ENCODE measurements around the gene LINGO3. TPM values are rescaled to one million over a fixed set of nuclear protein-coding genes. Genes with fewer than 3 reads are reported as not detected.

LINGO3 gene
- total RNA-seq, 1 donor from 2014 or later: not detected

DNA sequence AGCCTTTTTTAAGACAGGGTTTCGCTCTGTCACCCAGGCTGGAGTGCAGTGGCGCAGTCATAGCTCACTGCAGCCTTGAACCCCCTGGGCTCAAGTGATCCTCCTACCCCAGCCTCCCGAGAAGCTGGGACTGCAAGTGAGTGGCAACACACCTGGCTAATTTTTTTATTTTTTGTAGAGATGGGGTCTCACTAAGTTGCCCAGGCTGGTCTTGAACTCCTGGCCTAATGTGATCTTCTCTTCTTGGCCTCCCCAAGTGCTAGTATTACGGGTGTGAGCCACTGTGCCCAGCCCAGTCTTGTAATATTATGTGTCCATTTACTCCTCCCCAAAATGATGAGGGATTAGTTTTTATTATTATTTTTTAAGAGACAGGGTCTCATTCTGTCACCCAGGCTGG lies 3.1 kb upstream of the LINGO3 start:
- ATAC-seq: no peak
- DNase-seq (ENCODE audit: low spot score): no peak
- intact Hi-C loops (cut with DNase I): no loop called here

GRCh38 chr19:2309734-2310362 lies 1.9 kb upstream of the LINGO3 start:
- intact Hi-C loops (cut with DNase I): no loop called here
- ATAC-seq (no peak), DNase-seq (ENCODE audit: low spot score) (no peak)

DNA sequence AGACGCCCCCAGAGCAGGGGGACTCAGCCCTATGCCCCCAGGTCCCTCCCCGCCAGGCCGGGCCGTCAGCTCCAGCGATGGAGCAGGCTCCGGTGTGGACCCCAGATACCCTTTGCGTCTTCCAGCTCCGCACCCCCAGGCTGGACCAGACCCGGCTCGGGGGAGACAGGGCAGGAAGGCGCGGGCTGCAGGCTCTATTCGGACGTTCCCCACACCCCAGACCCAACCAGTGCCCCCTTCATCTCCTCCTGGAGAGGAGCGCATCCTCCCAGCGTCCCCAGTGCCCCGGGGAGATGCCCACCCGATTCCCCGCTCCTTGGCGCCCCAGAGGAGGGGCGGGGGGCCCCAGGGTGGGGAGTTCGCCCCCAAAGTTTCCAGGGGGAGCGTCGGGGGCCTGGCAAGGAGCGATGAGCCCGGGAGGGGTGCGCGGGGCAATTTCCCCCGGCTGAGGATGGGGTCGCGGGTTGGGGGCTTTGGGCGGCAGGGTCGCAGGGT lies 389 bp downstream of the LINGO3 start:
- intact Hi-C loops (cut with DNase I): no loop called here
- no peak for ATAC-seq
- DNase-seq (ENCODE audit: low spot score): no peak

DNA sequence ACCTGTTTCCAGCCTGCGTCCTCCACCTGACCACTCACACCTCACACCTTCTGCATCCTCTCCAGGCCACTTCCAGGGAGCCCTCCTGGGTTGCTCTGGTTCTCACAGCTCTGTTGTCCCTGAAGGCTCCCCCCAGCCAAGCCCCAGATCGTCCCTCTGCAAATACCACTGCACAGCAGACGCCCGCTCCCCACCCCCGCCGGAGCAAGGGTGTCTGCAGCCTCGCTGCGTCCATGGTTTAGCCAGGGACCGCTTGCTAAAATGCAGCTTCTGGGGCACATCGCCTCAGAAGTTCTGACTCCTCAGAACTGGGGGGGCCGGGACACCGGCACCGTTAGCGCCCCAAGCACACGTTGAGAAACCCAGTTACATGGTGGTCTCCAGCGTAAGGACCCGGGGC lies 983 bp downstream of the LINGO3 start:
- intact Hi-C loops (cut with DNase I): no loop called here
- ATAC-seq: no peak
- DNase-seq (ENCODE audit: low spot score): no peak

- intact Hi-C loops (cut with DNase I): no loop called here
- DNase-seq (ENCODE audit: low spot score): no peak
- no peak for ATAC-seq
Observed at GRCh38 chr19:2306281-2306806, 1.6 kb downstream of the LINGO3 start.

GRCh38 chr19:2305452-2306280 lies 2.3 kb downstream of the LINGO3 start:
- ATAC-seq (no peak), DNase-seq (ENCODE audit: low spot score) (no peak)
- intact Hi-C loops (cut with DNase I): no loop called here

- intact Hi-C loops (cut with DNase I): no loop called here
- ATAC-seq: no peak
- no peak for DNase-seq (ENCODE audit: low spot score)
Observed at GRCh38 chr19:2303211-2303798, 4.6 kb downstream of the LINGO3 start.

DNA sequence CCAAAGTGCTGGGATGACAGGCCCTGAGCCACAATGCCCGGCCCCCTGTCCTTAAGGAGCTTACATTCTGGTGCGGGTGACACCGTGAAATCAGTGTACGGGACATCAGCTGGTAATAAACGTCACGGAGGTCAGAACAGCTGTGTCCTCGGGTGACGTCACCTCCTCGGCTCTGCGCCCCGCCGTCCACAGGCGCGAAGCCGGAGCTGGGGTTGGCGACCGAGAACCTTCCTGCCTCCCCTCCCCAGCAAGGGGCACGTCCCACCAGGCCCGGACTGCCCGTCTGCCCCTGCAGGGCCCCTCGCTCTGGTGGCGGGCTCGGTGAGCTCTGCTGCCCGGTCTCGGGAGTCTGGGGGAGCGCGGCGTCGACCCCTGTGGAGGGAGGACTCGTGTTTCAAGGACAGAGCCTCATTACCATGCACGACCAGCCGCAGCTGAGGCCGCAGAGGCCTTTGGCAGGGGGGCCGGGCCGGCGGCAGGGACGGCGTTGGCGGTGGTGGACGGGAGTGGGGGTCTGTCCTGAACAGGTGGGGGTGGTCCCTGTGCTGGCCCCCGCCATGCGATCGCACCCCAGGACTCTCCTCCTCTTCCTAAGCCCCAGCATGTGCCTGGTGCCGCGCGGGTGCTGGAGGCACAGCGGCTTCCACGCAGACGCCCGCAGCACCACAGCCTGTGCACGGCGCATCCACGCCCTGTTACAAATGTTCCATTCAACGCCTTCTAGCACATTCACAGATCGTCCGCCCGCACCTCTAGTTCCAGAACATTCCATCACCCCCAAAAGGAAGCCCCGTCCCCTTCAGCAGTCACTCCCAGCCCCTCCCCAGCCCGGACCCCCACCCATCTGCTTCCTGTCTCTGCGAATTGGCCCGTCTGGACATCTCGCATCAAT lies 5.4 kb downstream of the LINGO3 start:
- peak; percentile 75 for ATAC-seq
- DNase-seq (ENCODE audit: low spot score): peak; percentile 71
- intact Hi-C loops (cut with DNase I): no loop called here

DNA sequence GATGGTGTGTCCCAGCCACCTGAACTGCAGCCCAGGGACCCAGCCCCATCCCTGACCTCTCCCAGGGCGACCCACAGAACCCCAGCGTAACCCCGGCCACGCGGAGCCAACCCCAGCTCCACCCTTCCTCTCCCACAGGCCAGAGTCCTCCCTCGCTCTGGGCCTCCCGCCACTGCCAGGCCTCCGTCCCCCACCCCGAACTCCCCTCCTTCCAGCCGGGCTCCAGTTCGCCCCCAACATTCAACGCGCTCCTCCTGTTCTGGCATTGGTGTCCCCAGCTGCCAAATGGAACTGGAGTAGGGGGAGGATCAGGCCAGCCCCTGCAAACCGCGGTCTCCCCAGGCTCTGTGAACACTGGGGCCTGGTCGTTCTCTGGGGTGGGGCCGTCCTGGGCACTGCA lies 7.4 kb downstream of the LINGO3 start:
- ATAC-seq: no peak
- no peak for DNase-seq (ENCODE audit: low spot score)
- intact Hi-C loops (cut with DNase I): no loop called here

DNA sequence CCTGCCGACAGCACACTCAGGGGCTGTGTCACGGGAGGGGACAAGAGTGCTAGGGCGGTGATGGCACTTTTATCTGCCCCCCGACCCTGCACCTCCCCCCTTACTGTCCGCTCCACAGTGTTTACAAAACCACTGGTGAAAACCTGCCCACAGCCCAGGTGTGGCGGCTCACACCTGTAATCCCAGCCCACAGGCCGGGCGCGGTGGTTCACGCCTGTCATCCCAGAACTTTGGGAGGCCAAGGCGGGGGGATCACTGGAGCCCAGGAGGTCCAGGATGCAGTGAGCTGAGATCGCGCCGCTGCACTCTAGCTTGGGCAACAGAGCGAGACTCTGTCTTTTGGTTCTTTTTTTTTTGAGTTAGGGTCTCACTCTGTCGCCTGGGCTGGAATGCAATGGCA lies 11.8 kb downstream of the LINGO3 start:
- DNase-seq (ENCODE audit: low spot score) (no peak), ATAC-seq (no peak)
- intact Hi-C loops (cut with DNase I): no loop called here

GRCh38 chr19:2294687-2295335 lies 13.1 kb downstream of the LINGO3 start:
- peak; percentile 74 for ATAC-seq
- no peak for DNase-seq (ENCODE audit: low spot score)
- intact Hi-C loops (cut with DNase I): no loop called here

GRCh38 chr19:2291185-2291751 lies 16.7 kb downstream of the LINGO3 start:
- intact Hi-C loops (cut with DNase I): no loop called here
- DNase-seq (ENCODE audit: low spot score) (no peak), ATAC-seq (no peak)

DNA sequence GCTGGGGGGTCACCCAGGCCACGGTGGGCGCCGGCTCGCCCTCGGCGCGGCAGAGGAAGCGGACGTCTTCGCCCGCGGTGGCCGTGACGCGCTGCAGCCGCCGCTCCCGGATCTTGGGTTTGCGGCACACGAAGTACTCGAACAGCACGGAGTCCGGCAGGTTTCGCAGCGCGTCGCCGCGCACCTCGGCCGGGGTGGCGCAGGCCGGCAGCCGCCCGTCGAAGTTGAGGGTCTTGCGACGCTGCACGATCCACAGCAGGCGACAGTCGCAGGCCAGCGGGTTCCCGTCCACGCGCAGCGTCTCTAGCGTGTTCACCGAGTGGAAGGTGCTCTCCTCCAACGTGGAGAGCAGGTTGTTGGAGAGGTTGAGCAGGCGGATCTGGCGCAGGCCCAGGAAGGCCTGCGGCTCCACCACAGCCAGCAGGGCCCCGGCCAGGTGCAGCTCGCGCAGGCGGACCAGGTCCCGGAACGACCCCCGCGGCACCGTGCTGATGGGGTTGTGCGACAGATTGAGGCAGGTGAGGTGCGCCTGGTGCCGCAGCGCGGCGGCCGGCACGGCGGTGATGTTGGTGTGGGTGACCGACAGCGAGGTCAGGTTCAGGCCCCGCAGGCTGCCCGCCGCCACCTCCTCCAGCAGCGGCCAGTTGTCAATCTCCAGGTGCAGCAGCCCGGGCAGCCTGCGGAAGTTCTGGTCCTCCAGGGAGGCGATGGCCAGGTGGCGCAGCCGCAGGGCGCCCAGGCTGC lies 17.3 kb downstream of the LINGO3 start:
- ATAC-seq (no peak), DNase-seq (ENCODE audit: low spot score) (no peak)
- intact Hi-C loops (cut with DNase I): no loop called here

GRCh38 chr19:2289714-2290435 lies 18.1 kb downstream of the LINGO3 start:
- DNase-seq (ENCODE audit: low spot score): no peak
- intact Hi-C loops (cut with DNase I): no loop called here
- ATAC-seq: peak; percentile 19

DNA sequence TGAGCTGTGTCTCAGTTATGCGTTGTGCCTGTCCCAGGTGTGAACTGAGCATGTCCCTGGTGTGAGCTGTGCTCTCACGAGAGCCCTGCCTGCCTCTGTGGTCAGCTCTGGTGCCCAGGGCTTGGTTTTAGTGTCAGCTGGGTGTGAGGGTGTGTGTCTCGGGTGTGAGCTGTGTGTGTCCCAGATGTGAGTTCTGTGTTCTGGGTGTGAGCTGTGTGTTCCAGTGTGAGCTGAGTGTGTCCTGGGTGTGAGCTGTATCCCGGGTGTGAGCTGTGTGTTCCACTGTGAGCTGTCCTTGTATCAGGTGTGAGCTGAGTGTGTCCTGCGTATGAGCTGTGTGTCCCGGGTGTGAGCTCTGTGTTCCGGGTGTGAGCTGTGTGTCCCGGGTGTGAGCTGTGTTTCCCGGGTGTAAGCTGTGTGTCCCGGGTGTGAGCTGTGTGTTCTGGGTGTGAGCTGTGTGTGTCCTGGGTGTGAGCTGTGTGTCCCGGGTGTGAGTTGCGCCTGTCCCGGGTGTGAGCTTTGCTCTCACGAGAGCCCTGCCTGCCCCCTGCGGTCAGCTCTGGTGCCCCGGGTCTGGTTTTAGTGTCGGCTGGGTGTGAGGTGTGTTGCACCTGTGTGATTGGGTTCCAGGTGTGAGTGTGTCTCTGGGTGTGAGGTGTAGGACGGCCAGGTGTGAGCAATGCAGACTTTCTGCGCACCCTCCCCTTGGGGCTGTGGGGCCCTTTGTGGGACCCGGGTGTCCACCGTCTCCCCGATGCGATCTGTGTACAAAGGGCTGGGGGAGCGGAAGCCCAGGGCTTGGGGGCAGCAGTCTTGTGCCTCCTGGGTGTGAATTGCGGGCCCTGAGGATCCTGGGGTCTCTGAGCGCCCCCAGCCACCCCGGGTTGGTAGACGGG lies 18.9 kb downstream of the LINGO3 start:
- intact Hi-C loops (cut with DNase I): no loop called here
- ATAC-seq (peak; percentile 5), DNase-seq (ENCODE audit: low spot score) (no peak)

DNA sequence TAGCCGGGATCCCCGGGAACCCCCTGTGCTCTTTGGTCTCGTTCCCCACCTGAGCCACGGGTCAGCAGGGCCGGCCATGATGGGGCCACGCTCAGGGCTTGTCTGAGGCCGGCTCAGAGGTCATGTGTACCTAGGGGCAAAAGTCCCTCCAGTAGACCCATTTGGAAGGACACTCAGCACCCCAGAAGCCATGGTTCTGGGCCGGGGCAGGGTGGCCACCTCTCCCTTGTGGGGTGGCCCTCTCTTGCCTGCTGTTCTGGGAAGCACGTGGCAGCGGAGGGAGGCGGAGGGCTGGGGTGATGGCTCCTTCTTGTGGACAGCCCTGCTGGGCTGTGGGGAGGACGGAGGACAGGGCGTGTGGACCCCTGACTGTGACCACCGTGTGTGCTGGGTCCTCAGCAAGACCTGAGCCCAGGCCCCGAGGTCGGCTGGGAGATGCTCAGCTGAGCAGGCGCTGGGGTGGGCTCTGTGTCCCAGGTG lies 19.6 kb downstream of the LINGO3 start:
- intact Hi-C loops (cut with DNase I): no loop called here

More for the DNA sequence above, 19.6 kb downstream of the LINGO3 start:
- peak; percentile 9 for ATAC-seq
- DNase-seq (ENCODE audit: low spot score): no peak
